ENCODE results near the gene SEC14L6.

Gene SEC14L6

DNA sequence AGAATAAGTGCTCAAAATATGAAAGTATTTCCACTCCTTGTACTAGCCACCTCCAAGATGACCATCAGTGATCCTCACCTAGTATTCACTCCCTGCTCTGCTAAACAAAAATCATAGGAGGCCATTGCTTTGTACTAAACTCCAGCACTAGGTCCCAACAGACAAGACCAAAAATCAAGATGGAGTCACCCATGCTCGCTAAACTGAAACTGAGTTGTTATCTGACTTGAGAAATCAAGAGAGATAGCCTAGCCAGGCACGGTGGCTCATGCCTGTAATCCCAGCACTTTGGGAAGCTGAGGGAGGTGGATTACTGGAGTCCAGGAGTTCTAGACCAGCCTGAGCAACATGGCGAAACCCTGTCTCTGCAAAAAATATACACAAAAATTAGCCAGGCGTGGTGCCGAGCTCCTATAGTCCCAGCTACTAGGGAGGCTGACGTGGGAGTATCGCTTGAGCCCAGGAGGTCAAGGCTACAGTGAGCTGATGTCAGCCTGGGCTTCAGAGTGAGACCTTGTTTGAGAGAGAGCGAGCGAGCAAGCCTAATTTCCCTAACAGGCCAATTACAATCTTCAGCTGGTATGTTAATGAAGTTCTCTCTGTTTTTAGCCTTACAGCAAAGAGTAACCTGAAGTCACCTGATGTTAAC, 9.3 kb downstream of the SEC14L6 start:
- DNase-seq (ENCODE audit: low read depth in 1 of 2, low spot score in 1 of 2) = no peak

DNA sequence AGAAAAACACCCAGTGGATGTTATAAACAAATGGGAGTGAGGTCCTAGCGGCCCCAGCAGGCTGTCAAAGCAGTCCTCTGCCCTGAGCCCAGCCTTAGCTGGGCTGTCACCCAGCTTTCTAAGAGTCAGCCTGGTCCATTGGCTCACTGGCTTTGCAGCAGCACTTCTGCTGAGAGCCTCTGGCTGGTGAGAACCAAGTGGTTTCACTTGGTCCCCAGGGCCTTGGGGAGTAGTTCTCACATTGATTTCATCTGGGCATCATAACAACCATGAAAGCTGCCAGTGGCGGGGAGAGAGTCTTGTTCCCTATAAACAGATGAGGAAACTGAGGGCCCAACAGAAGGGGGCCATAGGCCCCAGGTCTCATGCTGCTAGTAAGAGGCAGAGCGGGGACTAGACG, 11.4 kb downstream of the SEC14L6 start:
- no peak for DNase-seq (ENCODE audit: low read depth in 1 of 2, low spot score in 1 of 2)

GRCh38 chr22:30531651-30532608, 14.6 kb downstream of the SEC14L6 start:
- DNase-seq (ENCODE audit: low read depth in 1 of 2, low spot score in 1 of 2) = no peak

DNA sequence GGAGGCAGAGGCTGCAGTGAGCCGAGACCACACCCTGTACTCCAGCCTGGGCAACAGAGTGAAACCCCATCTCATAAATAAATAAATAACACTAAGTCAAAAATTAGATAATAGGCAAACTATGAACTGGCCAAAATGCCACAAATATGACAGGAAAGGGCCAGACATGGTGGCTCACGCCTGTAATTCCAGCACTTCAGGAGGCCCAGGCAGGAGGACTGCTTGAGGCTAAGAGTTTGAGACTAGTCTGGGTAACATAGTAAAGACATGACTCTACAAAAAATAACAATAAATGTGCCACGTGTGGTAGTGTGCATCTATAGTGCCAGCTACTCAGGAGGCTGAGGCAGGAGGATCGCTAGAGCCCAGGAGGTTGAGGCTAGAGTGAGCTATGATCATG, 19.9 kb downstream of the SEC14L6 start:
- DNase-seq (ENCODE audit: low read depth in 1 of 2, low spot score in 1 of 2) = no peak

GRCh38 chr22:30523646-30524489, 22.7 kb downstream of the SEC14L6 start:
- DNase-seq (ENCODE audit: low read depth in 1 of 2, low spot score in 1 of 2) = no peak

GRCh38 chr22:30521368-30522156, 25.0 kb downstream of the SEC14L6 start:
- DNase-seq (ENCODE audit: low read depth in 1 of 2, low spot score in 1 of 2) = no peak

DNA sequence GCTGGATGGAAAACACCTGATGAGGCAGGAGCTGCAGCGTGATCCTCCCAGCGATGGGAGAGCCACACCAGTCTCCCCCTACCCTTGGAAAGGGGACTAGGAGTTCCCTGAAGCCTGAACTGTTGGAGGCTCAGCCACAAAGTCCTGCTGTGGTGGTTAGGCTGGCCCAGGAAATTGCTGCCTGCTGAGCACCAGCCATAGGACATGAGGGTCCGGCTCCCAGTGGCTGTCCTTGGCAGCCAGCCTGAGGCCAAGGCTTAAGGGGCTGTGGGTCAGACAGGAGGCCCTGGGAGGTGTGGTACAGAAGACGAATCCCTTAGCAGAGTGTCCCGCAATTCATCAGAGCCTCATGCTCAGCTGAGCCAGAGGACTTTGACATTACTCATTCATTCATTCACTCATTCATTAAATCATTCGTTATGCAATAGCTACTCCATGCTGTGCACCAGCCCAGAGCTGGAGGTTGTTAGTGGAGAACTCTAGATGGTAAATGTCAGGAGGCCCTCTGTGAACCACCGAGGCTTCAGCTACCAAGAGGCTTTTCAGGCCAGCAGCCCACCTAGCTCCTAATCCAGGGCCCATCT, 26.6 kb downstream of the SEC14L6 start:
- no peak for DNase-seq (ENCODE audit: low read depth in 1 of 2, low spot score in 1 of 2)

DNA sequence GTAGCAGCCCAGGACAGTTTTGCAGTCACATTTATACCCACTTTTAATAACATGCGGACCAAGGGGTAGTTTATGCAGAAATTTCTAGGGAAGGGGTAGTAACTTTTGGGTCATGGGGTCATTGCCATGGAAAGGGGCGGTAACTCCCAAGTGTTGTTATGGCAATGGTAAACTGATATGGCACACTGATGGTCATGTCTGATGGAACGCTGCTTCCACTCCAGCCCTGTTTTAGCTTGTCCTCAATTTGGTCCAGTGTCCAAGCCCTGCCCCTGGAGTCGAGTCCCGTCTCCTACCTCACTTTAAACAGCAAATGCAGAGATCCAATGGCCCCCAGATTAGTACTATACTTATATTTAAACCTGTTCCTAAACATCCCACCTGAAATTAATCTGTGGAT, 29.8 kb downstream of the SEC14L6 start:
- no peak for DNase-seq (ENCODE audit: low read depth in 1 of 2, low spot score in 1 of 2)

- DNase-seq (ENCODE audit: low read depth in 1 of 2, low spot score in 1 of 2) = no peak
Measured at GRCh38 chr22:30516273-30516672, 30.3 kb downstream of the SEC14L6 start.

GRCh38 chr22:30514252-30514651, 32.3 kb downstream of the SEC14L6 start:
- DNase-seq (ENCODE audit: low read depth in 1 of 2, low spot score in 1 of 2) = no peak

DNA sequence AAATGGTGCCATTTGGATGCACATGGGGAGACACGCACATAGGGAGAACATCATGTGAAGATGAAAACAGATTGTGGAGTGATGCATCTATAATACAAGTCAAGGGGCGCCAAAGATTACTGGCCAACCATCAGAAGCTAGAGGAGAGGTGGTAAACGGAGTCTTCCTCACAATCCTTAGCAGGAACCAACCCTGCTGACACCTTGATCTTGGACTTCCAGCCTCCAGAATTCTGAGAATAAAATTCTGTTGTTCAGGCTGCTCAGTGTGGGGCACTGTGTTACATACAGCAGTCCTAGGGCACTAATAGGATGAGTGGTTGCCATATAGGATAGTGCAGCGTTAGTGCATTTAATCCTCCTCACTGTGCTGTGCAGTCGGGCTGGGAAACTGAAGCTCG, 33.1 kb downstream of the SEC14L6 start:
- DNase-seq (ENCODE audit: low read depth in 1 of 2, low spot score in 1 of 2) = no peak

DNA sequence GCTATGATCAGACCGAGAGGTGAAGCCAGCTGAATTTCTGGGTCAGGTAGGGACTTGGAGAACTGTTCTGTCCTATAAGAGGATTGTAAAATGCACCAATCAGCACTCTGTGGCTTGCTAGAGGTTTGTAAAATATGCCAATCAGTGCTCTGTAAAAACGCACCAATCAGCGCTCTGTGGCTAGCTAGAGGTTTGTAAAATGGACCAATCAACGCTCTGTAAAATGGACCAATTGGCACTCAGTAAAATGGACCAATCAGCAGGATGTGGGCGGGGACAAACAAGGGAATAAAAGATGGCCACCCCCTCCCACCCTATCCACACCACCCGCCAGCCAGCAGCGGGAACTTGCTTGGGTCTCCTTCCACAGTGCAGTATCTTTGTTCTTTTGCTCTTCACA, 34.6 kb downstream of the SEC14L6 start:
- no peak for DNase-seq (ENCODE audit: low read depth in 1 of 2, low spot score in 1 of 2)

DNA sequence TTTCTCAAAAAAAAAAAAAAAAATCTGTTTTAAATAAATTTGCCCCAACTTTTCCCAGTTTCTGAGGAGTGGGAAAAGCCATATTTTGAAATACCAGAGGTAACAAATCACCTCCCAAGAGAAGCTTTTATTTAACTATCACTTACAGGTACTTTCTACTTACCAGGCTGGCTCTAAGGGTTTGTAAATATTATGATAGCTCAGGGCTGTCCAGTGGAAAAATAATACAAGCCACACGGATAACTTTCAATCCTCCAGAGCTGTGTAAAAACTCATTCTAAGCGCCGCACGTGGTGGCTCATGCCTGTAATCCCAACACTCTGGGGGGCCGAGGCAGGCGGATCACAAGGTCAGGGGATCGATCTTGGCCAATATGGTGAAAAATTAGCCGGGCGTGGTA, 35.4 kb downstream of the SEC14L6 start:
- DNase-seq (ENCODE audit: low read depth in 1 of 2, low spot score in 1 of 2) = no peak

- DNase-seq (ENCODE audit: low read depth in 1 of 2, low spot score in 1 of 2) = no peak
Measured at GRCh38 chr22:30508216-30508615, 38.3 kb downstream of the SEC14L6 start.

DNA sequence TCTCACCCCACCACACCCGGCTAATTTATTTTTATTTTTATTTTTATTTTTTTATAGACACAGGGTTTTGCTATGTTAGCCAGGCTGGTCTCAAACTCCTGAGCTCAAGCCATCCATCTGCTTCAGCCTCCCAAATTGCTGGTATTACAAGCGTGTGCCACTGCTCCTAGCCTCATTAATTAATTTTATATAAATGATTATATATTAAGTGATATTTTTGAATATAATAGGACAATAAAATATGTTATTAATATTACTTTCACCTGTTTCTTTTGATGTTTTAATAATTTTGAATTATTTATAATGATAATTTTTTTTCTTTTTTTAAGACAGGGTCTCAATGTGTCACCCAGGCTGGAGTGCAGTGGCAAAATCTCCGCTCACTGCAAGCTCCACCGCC, 38.9 kb downstream of the SEC14L6 start:
- no peak for DNase-seq (ENCODE audit: low read depth in 1 of 2, low spot score in 1 of 2)

GRCh38 chr22:30506507-30506968, 40.0 kb downstream of the SEC14L6 start:
- DNase-seq (ENCODE audit: low read depth in 1 of 2, low spot score in 1 of 2) = no peak

- no peak for DNase-seq (ENCODE audit: low read depth in 1 of 2, low spot score in 1 of 2)
Measured at GRCh38 chr22:30503551-30503950, 43.0 kb downstream of the SEC14L6 start.

- DNase-seq (ENCODE audit: low read depth in 1 of 2, low spot score in 1 of 2) = no peak
Measured at GRCh38 chr22:30502911-30503310, 43.6 kb downstream of the SEC14L6 start.

DNA sequence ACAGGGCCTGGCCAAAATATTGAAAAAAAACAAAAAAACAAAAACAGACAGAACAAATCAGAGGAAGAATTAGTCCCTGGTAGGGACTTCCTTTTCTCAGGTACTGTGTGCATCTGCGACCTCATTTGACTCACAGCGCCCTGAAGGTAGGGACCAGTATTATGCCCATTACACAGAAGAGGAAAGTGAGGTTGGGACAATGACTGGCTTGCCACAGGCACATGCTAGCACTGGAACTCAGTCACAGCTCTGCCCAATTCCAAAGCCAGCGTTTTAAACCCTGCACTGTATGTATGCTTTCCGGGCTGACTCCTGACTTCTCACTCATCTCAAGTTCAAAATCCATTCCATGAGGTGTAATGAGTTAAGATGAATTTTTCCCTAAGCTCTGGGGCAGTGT, 44.4 kb downstream of the SEC14L6 start:
- no peak for DNase-seq (ENCODE audit: low read depth in 1 of 2, low spot score in 1 of 2)

DNA sequence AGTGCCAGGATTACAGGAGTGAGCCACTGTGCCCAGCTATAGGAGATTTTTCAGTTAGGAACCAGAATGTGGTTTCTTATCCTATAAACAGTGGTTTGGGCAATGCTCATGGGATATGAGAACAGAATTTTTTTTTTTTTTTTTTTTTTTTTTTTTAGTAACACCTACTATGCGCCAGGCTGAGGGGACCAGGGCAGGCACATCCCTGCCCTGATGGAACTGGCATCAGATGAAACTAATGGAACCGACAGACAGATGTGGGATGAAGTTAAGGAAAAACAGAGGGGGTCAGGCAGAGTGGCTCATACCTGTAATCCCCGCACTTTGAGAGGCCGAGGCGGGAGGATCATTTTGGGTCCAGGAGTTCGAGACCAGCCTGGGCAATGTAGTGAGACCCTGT, 45.9 kb downstream of the SEC14L6 start:
- no peak for DNase-seq (ENCODE audit: low read depth in 1 of 2, low spot score in 1 of 2)
